ENCODE data around the gene LEF1. TPM values are rescaled to one million over a fixed set of nuclear protein-coding genes. Genes with fewer than 3 reads are reported as not detected.

The LEF1 gene
- total RNA-seq, 1 donor from 2014 or later, result 76.6 TPM

DNA sequence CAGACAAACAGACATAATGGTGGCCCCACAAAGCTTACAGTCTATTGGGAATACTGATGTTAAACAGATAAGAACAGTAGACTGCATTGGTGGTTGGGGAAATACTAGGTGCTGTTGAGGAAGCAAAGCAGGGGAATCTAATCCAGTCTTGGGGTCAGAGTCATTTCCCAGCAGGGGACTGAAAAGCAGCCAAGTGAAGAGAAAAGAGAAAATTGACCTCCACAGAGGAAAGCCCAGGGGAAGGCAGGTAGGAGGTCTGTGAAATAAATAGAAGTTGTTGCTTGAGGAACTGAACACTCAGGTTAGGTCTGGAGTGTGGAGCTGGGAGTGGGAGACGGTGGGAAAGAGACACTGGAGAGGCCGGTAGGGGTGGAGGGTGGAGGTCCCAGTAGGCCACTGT is 33.0 kb upstream of the LEF1 start:
- Mint-ChIP-seq H3K27me3 (ENCODE audit: low read depth) (no peaks in the 10 kb centered on the region), H3K36me3 (no peaks in the 10 kb centered on the region), H3K4me3 (no peak overlapping the region), H3K27ac (no peak overlapping the region), H3K9me3 (no peaks in the 10 kb centered on the region), H3K4me1 (peaks cover 20% of the 10 kb centered on the region)
- TF ChIP-seq, protein P1, sequence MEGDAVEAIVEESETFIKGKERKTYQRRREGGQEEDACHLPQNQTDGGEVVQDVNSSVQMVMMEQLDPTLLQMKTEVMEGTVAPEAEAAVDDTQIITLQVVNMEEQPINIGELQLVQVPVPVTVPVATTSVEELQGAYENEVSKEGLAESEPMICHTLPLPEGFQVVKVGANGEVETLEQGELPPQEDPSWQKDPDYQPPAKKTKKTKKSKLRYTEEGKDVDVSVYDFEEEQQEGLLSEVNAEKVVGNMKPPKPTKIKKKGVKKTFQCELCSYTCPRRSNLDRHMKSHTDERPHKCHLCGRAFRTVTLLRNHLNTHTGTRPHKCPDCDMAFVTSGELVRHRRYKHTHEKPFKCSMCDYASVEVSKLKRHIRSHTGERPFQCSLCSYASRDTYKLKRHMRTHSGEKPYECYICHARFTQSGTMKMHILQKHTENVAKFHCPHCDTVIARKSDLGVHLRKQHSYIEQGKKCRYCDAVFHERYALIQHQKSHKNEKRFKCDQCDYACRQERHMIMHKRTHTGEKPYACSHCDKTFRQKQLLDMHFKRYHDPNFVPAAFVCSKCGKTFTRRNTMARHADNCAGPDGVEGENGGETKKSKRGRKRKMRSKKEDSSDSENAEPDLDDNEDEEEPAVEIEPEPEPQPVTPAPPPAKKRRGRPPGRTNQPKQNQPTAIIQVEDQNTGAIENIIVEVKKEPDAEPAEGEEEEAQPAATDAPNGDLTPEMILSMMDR (IDR thresholded peaks at IDR 0.05; ENCODE audit: unreplicated experiment), result no peak
- no peak for DNase-seq (ENCODE audit: low spot score in 2 of 2, unreplicated experiment in 2 of 2)

DNA sequence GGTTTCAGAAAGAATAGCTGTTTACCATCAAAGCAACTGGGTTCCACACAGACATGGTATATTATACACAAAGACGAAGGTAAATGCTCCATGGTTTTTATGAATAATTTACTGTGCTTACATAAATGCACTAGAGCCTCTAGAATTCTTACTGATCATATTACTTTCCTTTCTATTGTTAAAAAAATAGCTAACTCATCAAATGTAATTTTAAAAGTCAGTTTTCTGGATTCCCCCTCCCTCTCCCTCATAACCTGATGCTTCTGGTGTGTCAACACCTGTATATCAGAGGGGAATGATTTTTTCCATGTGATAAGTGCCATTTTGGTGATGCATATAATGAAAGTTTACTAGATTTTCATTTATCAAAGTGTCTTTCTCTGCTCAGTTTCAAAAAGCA is 31.1 kb upstream of the LEF1 start:
- Mint-ChIP-seq H3K9me3 (no peaks in the 10 kb centered on the region), H3K36me3 (no peaks in the 10 kb centered on the region), H3K27me3 (ENCODE audit: low read depth) (no peaks in the 10 kb centered on the region), H3K4me3 (no peak overlapping the region), H3K4me1 (peaks cover 20% of the 10 kb centered on the region), H3K27ac (peak overlapping the region; percentile 72)
- no peak for DNase-seq (ENCODE audit: low spot score in 2 of 2, unreplicated experiment in 2 of 2)
- TF ChIP-seq, protein P1 (IDR thresholded peaks at IDR 0.05; ENCODE audit: unreplicated experiment), result no peak

DNA sequence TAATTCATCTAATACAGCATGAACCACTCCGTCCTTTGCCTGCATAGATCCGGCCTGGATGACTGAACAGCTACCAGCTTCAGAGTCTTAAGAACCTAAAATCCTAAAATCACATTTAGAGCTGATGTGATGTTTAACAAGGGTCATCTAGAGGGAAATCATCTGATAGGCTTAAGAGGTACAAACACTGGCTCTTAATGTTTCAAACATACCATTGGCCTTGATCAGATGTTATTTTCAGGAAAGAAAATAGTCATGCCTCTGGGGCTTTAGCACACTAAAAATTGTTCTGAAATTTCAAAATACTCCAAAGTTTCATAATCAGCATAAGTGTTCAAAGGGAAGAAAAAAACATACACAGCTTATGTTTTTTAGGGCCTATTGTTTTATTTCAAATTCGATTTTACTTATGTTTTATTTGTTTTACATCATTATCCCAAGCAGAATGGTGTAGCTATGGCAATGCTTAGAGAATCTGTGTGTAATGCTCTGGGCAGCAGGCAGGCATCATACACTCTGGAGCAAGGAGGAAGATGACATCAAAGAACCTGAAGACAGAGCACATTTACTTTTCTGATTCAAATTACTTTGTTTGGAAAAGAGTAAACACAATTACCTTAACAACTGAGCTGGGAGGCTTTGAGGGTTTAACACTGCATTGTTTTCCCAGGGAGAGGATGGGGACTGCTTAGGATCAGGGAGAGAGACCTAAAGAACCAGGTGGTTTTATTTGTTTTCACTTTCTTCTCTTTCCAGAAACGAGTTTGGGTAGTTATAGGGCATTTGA is 25.3 kb upstream of the LEF1 start:
- no peaks in the 10 kb centered on the region for H3K9me3 Mint-ChIP-seq
- DNase-seq (ENCODE audit: low spot score in 2 of 2, unreplicated experiment in 2 of 2), result no peak
- H3K4me3 Mint-ChIP-seq, result no peak overlapping the region
- H3K27me3 Mint-ChIP-seq (ENCODE audit: low read depth), result no peaks in the 10 kb centered on the region
- H3K36me3 Mint-ChIP-seq, result no peaks in the 10 kb centered on the region
- peak overlapping the region; percentile 81 for H3K27ac Mint-ChIP-seq
- TF ChIP-seq, protein P1 (IDR thresholded peaks at IDR 0.05; ENCODE audit: unreplicated experiment), result no peak
- peaks cover 28% of the 10 kb centered on the region for H3K4me1 Mint-ChIP-seq

DNA sequence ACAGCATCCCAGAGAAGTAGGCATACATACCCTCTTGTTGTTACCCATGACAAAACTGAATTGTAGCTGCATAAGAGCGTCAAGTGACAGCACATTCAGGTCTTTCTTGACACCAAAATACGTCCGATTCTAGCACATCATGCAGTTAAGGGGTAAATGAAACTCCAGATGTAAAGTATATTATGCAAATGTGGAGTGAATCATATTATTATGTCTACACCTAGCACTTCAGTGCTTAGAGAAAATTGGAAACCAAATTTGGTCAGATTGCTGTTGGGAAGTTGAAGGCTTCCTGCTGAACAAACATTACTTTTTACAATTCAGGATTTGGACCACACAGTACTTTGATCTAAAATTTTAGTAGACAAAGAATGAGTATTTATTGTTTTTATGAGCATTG is 24.2 kb upstream of the LEF1 start:
- no peaks in the 10 kb centered on the region for H3K9me3 Mint-ChIP-seq
- TF ChIP-seq, protein P1 (IDR thresholded peaks at IDR 0.05; ENCODE audit: unreplicated experiment), result no peak
- H3K4me1 Mint-ChIP-seq, result peaks cover 22% of the 10 kb centered on the region
- H3K27me3 Mint-ChIP-seq (ENCODE audit: low read depth), result no peaks in the 10 kb centered on the region
- peak overlapping the region; percentile 81 for H3K27ac Mint-ChIP-seq
- no peaks in the 10 kb centered on the region for H3K36me3 Mint-ChIP-seq
- no peak overlapping the region for H3K4me3 Mint-ChIP-seq
- DNase-seq (ENCODE audit: low spot score in 2 of 2, unreplicated experiment in 2 of 2), result no peak

DNA sequence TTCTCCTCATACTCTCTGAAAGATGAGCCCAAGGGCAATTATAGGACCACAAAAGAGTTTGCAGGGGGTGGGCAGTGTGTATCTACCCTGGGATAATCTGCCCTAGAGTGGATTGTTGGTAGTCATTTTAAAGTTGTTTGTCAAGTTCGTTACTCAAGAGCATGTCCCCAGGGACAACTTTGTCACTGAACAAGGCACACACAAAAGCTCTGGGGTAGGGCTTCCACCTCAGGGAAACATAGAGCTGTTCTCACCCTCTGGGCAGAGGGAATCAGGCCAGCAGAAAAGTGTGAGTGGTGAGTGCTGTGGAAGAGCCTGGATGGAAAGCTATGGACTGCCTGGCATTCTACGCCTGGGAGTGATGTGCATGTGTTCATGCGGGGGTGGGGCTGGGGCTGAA is 23.3 kb upstream of the LEF1 start:
- DNase-seq (ENCODE audit: low spot score in 2 of 2, unreplicated experiment in 2 of 2), result no peak
- Mint-ChIP-seq H3K27me3 (ENCODE audit: low read depth) (no peaks in the 10 kb centered on the region), H3K4me1 (peaks cover 22% of the 10 kb centered on the region), H3K36me3 (no peaks in the 10 kb centered on the region), H3K9me3 (no peaks in the 10 kb centered on the region), H3K27ac (peak overlapping the region; percentile 19), H3K4me3 (no peak overlapping the region)
- TF ChIP-seq, protein P1 (IDR thresholded peaks at IDR 0.05; ENCODE audit: unreplicated experiment), result no peak

Measured in mesothelial cell of epicardium (in vitro differentiated cells).